ENCODE measurements around the gene MUCL3.
"Not testable (repeated sequence)": the region's sequence is repeated elsewhere in the genome, so short reads cannot be mapped to it uniquely, and the experiment has no call there.

Gene MUCL3

GRCh38 chr6:30987304-30987703, 46.5 kb downstream of the MUCL3 start:
- DNase-seq (ENCODE audit: low read depth): no peak
- TF ChIP-seq CTCF (IDR thresholded peaks at IDR 0.05; ENCODE audit: insufficient read depth, low read depth, low read length, missing control alignments): no peak
- no peak overlapping the region for H3K4me3 ChIP-seq (ENCODE audit: low read length)

DNA sequence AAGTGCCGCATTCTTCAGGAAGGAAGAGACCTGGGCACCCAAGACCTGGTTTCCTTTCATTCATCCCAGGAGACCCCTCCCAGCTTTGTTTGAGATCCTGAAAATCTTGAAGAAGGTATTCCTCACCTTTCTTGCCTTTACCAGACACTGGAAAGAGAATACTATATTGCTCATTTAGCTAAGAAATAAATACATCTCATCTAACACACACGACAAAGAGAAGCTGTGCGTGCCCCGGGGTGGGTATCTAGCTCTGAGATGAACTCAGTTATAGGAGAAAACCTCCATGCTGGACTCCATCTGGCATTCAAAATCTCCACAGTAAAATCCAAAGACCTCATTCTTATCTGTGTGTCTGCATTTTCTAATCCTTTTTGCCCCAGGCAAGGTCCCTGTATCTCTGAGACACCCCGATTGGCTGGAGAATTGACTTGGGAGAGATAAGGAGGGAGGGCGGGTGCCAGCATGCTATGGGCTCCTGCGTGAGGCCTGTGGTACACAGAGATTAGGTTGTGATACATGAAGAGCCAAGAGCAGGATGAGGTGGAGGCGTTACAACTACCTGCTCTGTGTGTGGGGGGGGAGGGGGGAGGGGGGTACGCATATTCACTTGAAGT, 47.5 kb downstream of the MUCL3 start:
- H3K4me3 ChIP-seq (ENCODE audit: low read length): no peak overlapping the region
- TF ChIP-seq CTCF (IDR thresholded peaks at IDR 0.05; ENCODE audit: insufficient read depth, low read depth, low read length, missing control alignments): no peak
- no peak for DNase-seq (ENCODE audit: low read depth)

- no peak for TF ChIP-seq CTCF (IDR thresholded peaks at IDR 0.05; ENCODE audit: insufficient read depth, low read depth, low read length, missing control alignments)
- H3K4me3 ChIP-seq (ENCODE audit: low read length): no peak overlapping the region
Observed at GRCh38 chr6:30990422-30991086, 49.8 kb downstream of the MUCL3 start.

GRCh38 chr6:30991891-30992290, 51.1 kb downstream of the MUCL3 start:
- H3K4me3 ChIP-seq (ENCODE audit: low read length): no peak overlapping the region
- no peak for DNase-seq (ENCODE audit: low read depth)
- TF ChIP-seq CTCF (IDR thresholded peaks at IDR 0.05; ENCODE audit: insufficient read depth, low read depth, low read length, missing control alignments): no peak

More at GRCh38 chr6:30990422-30991086, 49.8 kb downstream of the MUCL3 start:
- no peak for DNase-seq (ENCODE audit: low read depth)

DNA sequence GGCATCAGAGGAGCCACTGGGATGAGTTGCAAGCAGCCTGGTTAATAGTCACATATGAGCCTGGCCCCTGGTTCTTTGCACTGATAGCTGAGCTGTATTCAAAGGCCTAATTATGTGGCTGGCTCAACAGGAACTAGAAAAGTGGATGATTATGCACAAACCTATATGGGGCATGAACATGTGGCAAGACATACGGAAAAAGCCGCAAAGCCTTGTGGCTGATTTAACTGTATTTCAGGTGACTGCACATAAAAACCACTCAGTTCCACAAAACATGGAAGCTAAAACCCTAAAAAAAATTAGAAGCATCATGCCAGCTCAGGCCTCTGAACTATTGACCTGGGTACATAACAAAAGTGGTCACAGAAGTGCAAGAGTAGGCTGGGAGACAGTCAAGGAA, 56.5 kb downstream of the MUCL3 start:
- H3K4me3 ChIP-seq (ENCODE audit: low read length): no peak overlapping the region
- no peak for DNase-seq (ENCODE audit: low read depth)
- TF ChIP-seq CTCF (IDR thresholded peaks at IDR 0.05; ENCODE audit: insufficient read depth, low read depth, low read length, missing control alignments): no peak

DNA sequence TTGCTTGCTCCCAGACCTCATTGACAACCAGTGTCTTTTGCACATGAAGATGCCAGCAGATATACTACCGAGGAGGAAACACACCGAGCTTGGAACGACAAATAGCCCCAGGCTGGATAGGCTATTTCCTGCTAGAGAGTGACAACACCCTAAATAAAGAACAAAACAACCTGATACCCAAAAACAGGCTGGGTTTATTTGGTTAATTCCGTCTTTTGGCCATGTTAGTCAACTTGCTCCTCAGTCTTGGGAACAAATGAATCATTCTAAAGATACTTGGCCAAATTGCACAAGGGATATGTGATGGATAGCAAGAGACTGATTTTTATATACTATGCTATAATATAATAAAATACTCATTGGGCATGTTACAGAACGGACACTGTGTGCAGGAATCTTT, 58.0 kb downstream of the MUCL3 start:
- peak; percentile 78 for DNase-seq (ENCODE audit: low read depth)
- no peak overlapping the region for H3K4me3 ChIP-seq (ENCODE audit: low read length)
- no peak for TF ChIP-seq CTCF (IDR thresholded peaks at IDR 0.05; ENCODE audit: insufficient read depth, low read depth, low read length, missing control alignments)

GRCh38 chr6:31000067-31000860, 59.5 kb downstream of the MUCL3 start:
- not testable (repeated sequence) for DNase-seq (ENCODE audit: low read depth); H3K4me3 ChIP-seq (ENCODE audit: low read length)

Measured in epithelial cell of esophagus (primary cell).